ENCODE results near the gene PCNX2. TPM values are rescaled to one million over a fixed set of nuclear protein-coding genes. Genes with fewer than 3 reads are reported as not detected.
A peak's percentile ranks its signal among the peaks of the same experiment; 100 is the strongest.

The PCNX2 gene
- total and polyA plus RNA-seq, 2 donors (not counting 3 experiments of a cell fraction or from before 2014, with no cell fraction given): 6.6 to 11.0 TPM

DNA sequence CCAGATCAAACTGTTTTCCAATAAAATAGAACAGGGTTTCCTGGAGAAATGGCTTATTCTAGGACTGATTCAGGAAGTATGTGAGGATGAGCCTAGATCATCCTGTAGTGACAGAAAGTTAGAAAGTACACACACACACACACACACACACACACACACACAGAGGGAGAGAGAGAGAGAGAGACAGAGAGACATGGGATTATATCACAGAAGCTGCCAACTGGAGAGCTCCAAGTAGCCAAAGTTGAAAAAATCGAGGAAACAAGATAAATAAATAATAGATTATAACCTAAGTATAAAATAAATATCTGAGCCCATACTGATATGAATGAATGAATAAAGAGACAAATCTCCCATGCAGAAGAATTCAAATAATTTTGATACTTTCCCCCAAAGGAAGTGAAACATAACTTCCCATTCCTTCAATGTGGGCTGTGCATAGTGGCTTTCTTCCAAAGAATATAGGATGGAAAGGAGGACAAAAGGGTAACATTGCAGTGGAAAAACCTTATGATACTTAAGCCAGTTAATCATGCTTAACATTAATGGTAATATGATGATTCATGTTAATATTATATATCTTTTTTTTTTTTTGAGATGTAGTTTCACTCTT, 173.5 kb downstream of the PCNX2 start:
- dilution Hi-C loops (cut with MboI; ENCODE audit: extremely low pct_ligation_motif_present, low sequenced_read_pairs) (no loop called here), intact Hi-C loops (cut with micrococcal nuclease) (loop anchor here (1.0 kb wide), 1 partner anchor 9 kb away; no protein-coding TSS in a partner anchor)
- Histone ChIP-seq H3K79me2 (ENCODE audit: control insufficient read depth, insufficient read depth, low read length) (no peaks in the 10 kb centered on the region), H3K27me3 (ENCODE audit: control insufficient read depth in 2 of 2, insufficient read depth in 2 of 2, low read length in 2 of 2) (no peaks in the 10 kb centered on the region), H3K36me3 (ENCODE audit: control insufficient read depth in 2 of 2, extremely low read depth in 1 of 2, insufficient read depth in 2 of 2, low read length in 2 of 2) (no peaks in the 10 kb centered on the region), H4K20me1 (replicated peaks; ENCODE audit: control insufficient read depth, extremely low read depth, insufficient read depth, low read length) (no peaks in the 10 kb centered on the region), H3K4me1 (ENCODE audit: control insufficient read depth, extremely low read depth, insufficient read depth, low read length) (peaks cover 5% of the 10 kb centered on the region), H3K9ac (replicated peaks; ENCODE audit: extremely low read depth, insufficient read depth, low read length) (no peak overlapping the region), H3K9me3 (replicated peaks; ENCODE audit: control insufficient read depth, insufficient read depth, low read length) (no peaks in the 10 kb centered on the region), H3K4me2 (ENCODE audit: insufficient read depth, low read length) (no peak overlapping the region), H3K27ac (ENCODE audit: insufficient read depth, low read depth, low read length) (peak overlapping the region; percentile 8), H3K9me1 (replicated peaks; ENCODE audit: control insufficient read depth, extremely low read depth, insufficient read depth, low read length) (no peaks in the 10 kb centered on the region), H3K4me3 (replicated peaks in 1 of 3; ENCODE audit: insufficient read depth in 1 of 3, low read depth in 1 of 3, low read length in 3 of 3) (no peak overlapping the region), H2AFZ (ENCODE audit: low read depth, low read length) (no peak overlapping the region)
- TF ChIP-seq CTCF (IDR thresholded peaks at IDR 0.05; ENCODE audit: extremely low read depth in 1 of 2, insufficient read depth in 1 of 2, low read depth in 1 of 2, low read length in 2 of 2): no peak
- peak; percentile 13 for TF ChIP-seq FOS (IDR thresholded peaks at IDR 0.05; ENCODE audit: borderline replicate concordance, insufficient read depth, low read length)
- ChIA-PET POLR2A (interaction anchor here (0.6 kb wide), 1 partner anchor 9 kb away, joined by 4 read pairs; no protein-coding TSS in a partner anchor), CTCF (interaction anchor here (0.7 to 1.7 kb wide), 3 partner anchors 9 to 47 kb away, joined by 3 to 9 read pairs (median 3); no protein-coding TSS in a partner anchor)
- DNase-seq (ENCODE audit: low read depth, low spot score): peak; percentile 92
- BruUV-seq (replicated peaks): no TSS peak
- no peak for FAIRE-seq

GRCh38 chr1:233114860-233115259, 180.7 kb downstream of the PCNX2 start:
- dilution Hi-C loops (cut with MboI; ENCODE audit: extremely low pct_ligation_motif_present, low sequenced_read_pairs) (no loop called here), intact Hi-C loops (cut with micrococcal nuclease) (loop anchor here (5.0 kb wide), 1 partner anchor 303 kb away; no protein-coding TSS in a partner anchor)
- H3K79me2 ChIP-seq (ENCODE audit: control insufficient read depth, insufficient read depth, low read length): no peaks in the 10 kb centered on the region
- no peaks in the 10 kb centered on the region for H3K36me3 ChIP-seq (ENCODE audit: control insufficient read depth in 2 of 2, extremely low read depth in 1 of 2, insufficient read depth in 2 of 2, low read length in 2 of 2)
- no peaks in the 10 kb centered on the region for H4K20me1 ChIP-seq (replicated peaks; ENCODE audit: control insufficient read depth, extremely low read depth, insufficient read depth, low read length)
- peaks cover 32% of the 10 kb centered on the region for H3K4me1 ChIP-seq (ENCODE audit: control insufficient read depth, extremely low read depth, insufficient read depth, low read length)
- no peaks in the 10 kb centered on the region for H3K27me3 ChIP-seq (ENCODE audit: control insufficient read depth in 2 of 2, insufficient read depth in 2 of 2, low read length in 2 of 2)
- H3K27ac ChIP-seq (ENCODE audit: insufficient read depth, low read depth, low read length): peak overlapping the region; percentile 89
- DNase-seq (ENCODE audit: low read depth, low spot score) (peak; percentile 29), FAIRE-seq (no peak)
- H3K9me1 ChIP-seq (replicated peaks; ENCODE audit: control insufficient read depth, extremely low read depth, insufficient read depth, low read length): no peaks in the 10 kb centered on the region
- no peak overlapping the region for H3K4me3 ChIP-seq (replicated peaks in 1 of 3; ENCODE audit: insufficient read depth in 1 of 3, low read depth in 1 of 3, low read length in 3 of 3)
- H3K4me2 ChIP-seq (ENCODE audit: insufficient read depth, low read length): peak overlapping the region; percentile 3
- POLR2A ChIA-PET: no interaction called here
- TF ChIP-seq JUN (IDR thresholded peaks at IDR 0.05; ENCODE audit: borderline replicate concordance, insufficient read depth, insufficient read length, low read depth) (no peak), CTCF (IDR thresholded peaks at IDR 0.05; ENCODE audit: extremely low read depth in 1 of 2, insufficient read depth in 1 of 2, low read depth in 1 of 2, low read length in 2 of 2) (no peak), MAX (IDR thresholded peaks at IDR 0.05; ENCODE audit: insufficient read depth, insufficient read length) (no peak), POLR2AphosphoS5 (IDR thresholded peaks at IDR 0.05; ENCODE audit: insufficient read depth, low read depth, low read length) (no peak), EZH2 (IDR thresholded peaks at IDR 0.05; ENCODE audit: borderline replicate concordance, low read depth, low read length, severe bottlenecking) (no peak), FOS (IDR thresholded peaks at IDR 0.05; ENCODE audit: borderline replicate concordance, insufficient read depth, low read length) (no peak), MYC (IDR thresholded peaks at IDR 0.05; ENCODE audit: low read depth, low read length) (no peak), POLR2A (IDR thresholded peaks at IDR 0.05; ENCODE audit: low read depth, low read length) (no peak), GATA2 (IDR thresholded peaks at IDR 0.05; ENCODE audit: insufficient read depth, insufficient read length, low read depth, low read length) (no peak)
- no TSS peak for BruUV-seq (replicated peaks)
- H3K9me3 ChIP-seq (replicated peaks; ENCODE audit: control insufficient read depth, insufficient read depth, low read length): no peaks in the 10 kb centered on the region
- peak overlapping the region; percentile 81 for H2AFZ ChIP-seq (ENCODE audit: low read depth, low read length)
- H3K9ac ChIP-seq (replicated peaks; ENCODE audit: extremely low read depth, insufficient read depth, low read length): no peak overlapping the region
- CTCF ChIA-PET: no interaction called here
